HEK293 (cell line): ENCODE measurements around the gene KLC4.

Source experiments
- CTCF ChIA-PET: fragments of 350-600 bp; formaldehyde crosslinking; extraction: SDS; loops from one replicate; lab custom pipeline; 2021; ENCODE audit warnings: antibody characterized with exemption; lab: Yijun Ruan, JAX
- POLR2A ChIA-PET: fragments of 300-600 bp; formaldehyde crosslinking; extraction: SDS; loops from one replicate; lab custom pipeline; 2020; ENCODE audit warnings: antibody characterized with exemption, inconsistent platforms; lab: Yijun Ruan, JAX
- H3K27ac ChIP-seq: fragments of 200-500 bp; sonication (Bioruptor generic); 2 replicates; pipeline ENCODE4 v1.5.1; 2014; ENCODE audit warnings: low read depth, low read length, control low read depth, inconsistent platforms; ENCODE audit errors: extremely low read depth
- H3K36me3 ChIP-seq, 2 experiments: fragments of 200-500 bp in 1 of 2; sonication (Bioruptor generic) in 1 of 2; 1 replicate in 1 of 2; 2 replicates in 1 of 2; pipeline ENCODE4 v1.5.1; 2014 to 2017; ENCODE audit warnings: inconsistent platforms in 2 of 2, low read length in 2 of 2; ENCODE audit not compliant: control insufficient read depth in 2 of 2, insufficient read depth in 1 of 2
- H3K4me1 ChIP-seq: fragments of 200-500 bp; sonication (Bioruptor generic); 2 replicates; pipeline ENCODE4 v1.5.1; 2014; ENCODE audit warnings: mild to moderate bottlenecking, low read length, inconsistent platforms; ENCODE audit not compliant: control insufficient read depth, insufficient read depth
- H3K4me3 ChIP-seq: 2 replicates; pipeline ENCODE4 v1.5.1; 2011; ENCODE audit warnings: low read depth, mild to moderate bottlenecking, control low read depth, low read length, moderate library complexity
- H3K9me3 ChIP-seq: fragments of 200-500 bp; sonication (Bioruptor generic); 2 replicates; pipeline ENCODE4 v1.5.1; 2014; ENCODE audit warnings: low read depth, low read length, inconsistent platforms; ENCODE audit not compliant: control insufficient read depth, insufficient read depth
- HOXC10 ChIP-seq: sonication (generic); formaldehyde crosslinking; IDR thresholded peaks from 2 replicates; pipeline ENCODE4 v1.8.1; 2023; ENCODE audit warnings: mild to moderate bottlenecking, missing genetic modification reagents
- PRDM6 ChIP-seq: fragments of 450-650 bp; formaldehyde crosslinking; IDR thresholded peaks from 2 replicates; pipeline ENCODE4 v1.5.1; 2017; ENCODE audit warnings: missing biosample characterization, missing genetic modification characterization
- SP2 ChIP-seq: fragments of 450-650 bp; formaldehyde crosslinking; IDR thresholded peaks from 2 replicates; pipeline ENCODE4 v1.5.1; 2016; ENCODE audit warnings: missing biosample characterization, missing genetic modification characterization
- SP7 ChIP-seq: fragments of 450-650 bp; formaldehyde crosslinking; IDR thresholded peaks from 2 replicates; pipeline ENCODE4 v1.5.1; 2016; ENCODE audit warnings: missing biosample characterization, missing genetic modification characterization
- ZFP69B ChIP-seq: fragments of 450-650 bp; formaldehyde crosslinking; IDR thresholded peaks from 2 replicates; pipeline ENCODE4 v1.5.1; 2016; ENCODE audit warnings: missing biosample characterization, missing genetic modification characterization
- ZNF10 ChIP-seq: fragments of 450-650 bp; formaldehyde crosslinking; IDR thresholded peaks from 2 replicates; pipeline ENCODE4 v1.5.1; 2017; ENCODE audit warnings: missing biosample characterization, missing genetic modification characterization
- ZNF391 ChIP-seq: fragments of 450-650 bp; formaldehyde crosslinking; IDR thresholded peaks from 2 replicates; pipeline ENCODE4 v1.5.1; 2016; ENCODE audit warnings: low read depth, missing biosample characterization, missing genetic modification characterization, borderline replicate concordance
- ZNF423 ChIP-seq: fragments of 450-650 bp; formaldehyde crosslinking; IDR thresholded peaks from 2 replicates; pipeline ENCODE4 v1.5.1; 2016; ENCODE audit warnings: missing biosample characterization, missing genetic modification characterization
- ZNF449 ChIP-seq: fragments of 450-650 bp; formaldehyde crosslinking; IDR thresholded peaks from 2 replicates; pipeline ENCODE4 v1.5.1; 2017; ENCODE audit warnings: missing biosample characterization, mild to moderate bottlenecking, missing genetic modification characterization, moderate library complexity
- ZNF488 ChIP-seq: fragments of 450-650 bp; formaldehyde crosslinking; IDR thresholded peaks from 2 replicates; pipeline ENCODE4 v1.5.1; 2016; ENCODE audit warnings: missing biosample characterization, missing genetic modification characterization
- ZNF501 ChIP-seq: fragments of 450-650 bp; formaldehyde crosslinking; IDR thresholded peaks from 2 replicates; pipeline ENCODE4 v1.5.1; 2016; ENCODE audit warnings: missing biosample characterization, missing genetic modification characterization
- ZNF518A ChIP-seq: fragments of 450-650 bp; formaldehyde crosslinking; conservative IDR thresholded peaks from 2 replicates; pipeline ENCODE4 v1.5.1; 2016; ENCODE audit warnings: low read depth, missing biosample characterization, missing genetic modification characterization
- ZNF596 ChIP-seq: fragments of 450-650 bp; IDR thresholded peaks from 2 replicates; pipeline ENCODE4 v1.5.0; 2018; ENCODE audit warnings: missing biosample characterization, mild to moderate bottlenecking, missing genetic modification characterization, moderate library complexity
- ZNF837 ChIP-seq: fragments of 450-650 bp; formaldehyde crosslinking; IDR thresholded peaks from 2 replicates; pipeline ENCODE4 v1.5.1; 2016; ENCODE audit warnings: missing biosample characterization, missing genetic modification characterization
- ZSCAN5A ChIP-seq: fragments of 450-650 bp; formaldehyde crosslinking; IDR thresholded peaks from 2 replicates; pipeline ENCODE4 v1.5.1; 2016; ENCODE audit warnings: missing biosample characterization, missing genetic modification characterization

Gene KLC4

GRCh38 chr6:43036712-43037111 lies 22.7 kb upstream of the KLC4 start:
- no peak overlapping the region for H3K27ac ChIP-seq
- no peak for TF ChIP-seq ZSCAN5A (tag by site-specific recombination)
- TF ChIP-seq PRDM6: no peak
- no peak for TF ChIP-seq ZNF488 (tag by site-specific recombination)
- no peak for TF ChIP-seq ZNF10 (tag by site-specific recombination)
- no peak for TF ChIP-seq ZNF596
- TF ChIP-seq ZNF518A (tag by site-specific recombination): no peak
- no peak for TF ChIP-seq ZFP69B (tag by site-specific recombination)
- TF ChIP-seq HOXC10 (CRISPR knock-in tag): no peak
- no peak for TF ChIP-seq ZNF449 (tag by site-specific recombination)
- no peak for TF ChIP-seq SP2 (tag by site-specific recombination)
- no peak for TF ChIP-seq ZNF423
- TF ChIP-seq ZNF837: no peak
- TF ChIP-seq ZNF501 (tag by site-specific recombination): no peak
- TF ChIP-seq SP7: no peak
- TF ChIP-seq ZNF391 (tag by site-specific recombination): no peak
- TF ChIP-seq, all 188 proteins: peak for 0
- POLR2A ChIA-PET: interaction anchor here (0.7 to 5.0 kb wide), 5 partner anchors 16 to 1301 kb away, joined by 3 to 22 read pairs (median 3); partner anchors contain the start of genes CUL7, KLHDC3, MEA1 and RRP36
- CTCF ChIA-PET: interaction anchor here (1.5 kb wide), 1 partner anchor 107 kb away, joined by 3 read pairs; no protein-coding TSS in a partner anchor
- Histone ChIP-seq H3K4me1 (no peaks in the 10 kb centered on the region), H3K4me3 (no peak overlapping the region), H3K36me3 (peaks cover 48 to 84% of the 10 kb centered on the region in 2 experiments), H3K9me3 (no peaks in the 10 kb centered on the region)
